Spleen (tissue), 11 donors: ENCODE measurements around the gene TMOD4. TPM values are rescaled to one million over a fixed set of nuclear protein-coding genes. Genes with fewer than 3 reads are reported as not detected.

Source experiments
- DNase-seq: peaks from one replicate; pipeline ENCODE4 v3.0.0-alpha.2; 2020
- H3K27ac ChIP-seq, 8 donors: fragments of 200-600 bp; sonication (generic) in 7 of 8; 1 replicate in 4 of 8; 2 replicates in 4 of 8; pipeline versions ENCODE4 v1.5.0 to v1.8.0; 2016 to 2021; ENCODE audit warnings: inconsistent platforms in 4 of 8, mild to moderate bottlenecking in 4 of 8, moderate library complexity in 1 of 8
- H3K27me3 ChIP-seq, 7 donors: fragments of 200-600 bp; sonication (generic) in 6 of 7; replicated peaks in 1 of 7; 1 replicate in 4 of 7; 2 replicates in 3 of 7; pipeline versions ENCODE4 v1.5.0 to v1.8.0; 2016 to 2021; ENCODE audit warnings: inconsistent platforms in 3 of 7, mild to moderate bottlenecking in 1 of 7
- H3K36me3 ChIP-seq, 6 donors: fragments of 200-600 bp; sonication (generic) in 5 of 6; 1 replicate in 4 of 6; 2 replicates in 2 of 6; pipeline versions ENCODE4 v1.5.0 to v1.8.0; 2016 to 2021; ENCODE audit warnings: inconsistent platforms in 2 of 6
- H3K4me1 ChIP-seq, 6 donors: fragments of 200-600 bp; sonication (generic) in 5 of 6; 1 replicate in 3 of 6; 2 replicates in 3 of 6; pipeline versions ENCODE4 v1.5.0 to v1.8.0; 2016 to 2021; ENCODE audit warnings: inconsistent platforms in 3 of 6
- H3K4me3 ChIP-seq, 8 donors: fragments of 200-600 bp; sonication (generic) in 7 of 8; 1 replicate in 4 of 8; 2 replicates in 4 of 8; pipeline versions ENCODE4 v1.5.0 to v1.8.0; 2016 to 2021; ENCODE audit warnings: inconsistent platforms in 4 of 8, mild to moderate bottlenecking in 4 of 8, moderate library complexity in 2 of 8
- H3K9me3 ChIP-seq, 8 donors: fragments of 200-600 bp; sonication (generic) in 7 of 8; 1 replicate in 4 of 8; 2 replicates in 4 of 8; pipeline versions ENCODE4 v1.5.0 to v1.8.0; 2016 to 2021; ENCODE audit warnings: inconsistent platforms in 4 of 8
- POLR2A ChIP-seq, 3 donors: fragments of 450-650 bp; IDR thresholded peaks; one replicate each; pipeline ENCODE4 v1.5.1; 2017; ENCODE audit warnings: antibody characterized with exemption in 3 of 3, mild to moderate bottlenecking in 1 of 3
- POLR2AphosphoS5 ChIP-seq, 3 donors: sonication (generic); formaldehyde crosslinking; IDR thresholded peaks; one replicate each; pipeline ENCODE4 v1.5.1; 2017; ENCODE audit warnings: antibody characterized with exemption in 3 of 3
- WGBS, 5 donors: extraction: QIAGEN DNeasy Blood & Tissue Kit in 3 of 5; methylation state at CpG; one replicate each; pipeline versions ENCODE4 v1.1.5 to v1.1.7; 2013 to 2018; 5-methylcytosine and 5-hydroxymethylcytosine counted together
- intact Hi-C: fragments of 100-400 bp; cut with DNase I; formaldehyde crosslinking; loops from one replicate; pipeline ENCODE4 v1.15.0; 2023; ENCODE audit warnings: low total_unique reads
- polyA plus RNA-seq, 3 donors: library from polyadenylated mRNA; stranded (reverse); fragments of 200-250 nt; gene quantifications; one replicate each; pipeline ENCODE4 v1.2.1, GENCODE V29; 2013
- total RNA-seq, 7 donors: library from RNA; depleted of rRNA in 3 of 7; stranded (reverse); fragments of >200 nt in 3 of 7; fragmentation: NEBNext Ultra II Directional in 4 of 7; extraction: Animal tissue kit (Norgen Biotek cat#: 25700) in 4 of 7; gene quantifications; one replicate each; pipeline versions ENCODE4 v1.1.0 to v1.2.1, GENCODE V29; 2016 to 2021
- TF ChIP-seq, protein P1 (sequence below), 11 experiments: fragments of 200-600 bp in 7 of 11; fragments of 450-650 bp in 4 of 11; sonication (generic) in 4 of 11; IDR thresholded peaks in 8 of 11; conservative IDR thresholded peaks in 3 of 11; 1 replicate in 7 of 11; 2 replicates in 4 of 11; pipeline versions ENCODE4 v1.4.0 to v1.8.0; 2016 to 2021; ENCODE audit warnings: antibody characterized with exemption in 11 of 11, inconsistent platforms in 4 of 11, mild to moderate bottlenecking in 1 of 11
- donor health status: healthy with polysubstance abuse.
- donor health status: DM: no; HTN: no; CAD: no; lungs with moderate emphysema.
- donor health status: DM: no; HTN: no; CAD: no.
- donor health status: Bipolar disorder and iron deficiency.
- donor health status: healthy.
- donor health status: DM: no; HTN: no; CAD: no.
- donor health status: DM: yes; HTN: yes; CAD: no.

Gene TMOD4
- total and polyA plus RNA-seq, 10 donors = 0.44 to 2.0 (median 0.76) TPM; not detected in 3

- Histone ChIP-seq H3K4me3 (no peak overlapping the region), H3K36me3 (peaks cover 0 to 48% (median 37%) of the 10 kb centered on the region in 6 donors), H3K9me3 (no peaks in the 10 kb centered on the region), H3K27me3 (no peaks in the 10 kb centered on the region), H3K4me1 (peaks cover 16 to 42% (median 28%) of the 10 kb centered on the region in 6 donors), H3K27ac (no peak overlapping the region)
- WGBS, 5 donors = 85 to 100% (median 95%) methylated on average over 1 of the region's 1 CpG
- TF ChIP-seq POLR2A (IDR thresholded peaks at IDR 0.05) = no peak
- no peak for DNase-seq
- intact Hi-C loops = no loop called here
These were observed 11.4 kb upstream of the TMOD4 start for GRCh38 chr1:151187205-151187604.

DNA sequence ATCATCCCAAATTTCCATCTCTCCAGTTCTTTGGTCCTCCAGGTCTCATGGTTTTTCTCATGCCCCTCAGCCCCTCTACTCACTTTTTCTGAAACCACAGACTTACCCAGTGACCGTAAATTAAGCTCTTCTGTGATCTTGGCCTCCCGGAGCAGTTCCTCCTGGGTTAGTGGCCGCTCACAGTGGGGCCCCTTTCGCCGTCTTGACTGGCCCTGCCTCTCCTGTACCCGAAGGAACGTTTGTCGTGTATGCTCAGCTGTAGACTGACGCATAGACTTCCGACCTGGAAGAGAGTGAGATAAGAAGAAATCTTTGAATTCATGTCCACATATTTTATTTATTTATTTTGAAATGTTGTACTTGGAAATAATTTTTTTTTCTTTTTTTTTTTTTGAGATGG is 8.4 kb upstream of the TMOD4 start:
- Histone ChIP-seq H3K9me3 (no peaks in the 10 kb centered on the region), H3K27ac (no peak overlapping the region), H3K4me1 (peaks cover 14 to 29% (median 21%) of the 10 kb centered on the region in 6 donors), H3K4me3 (no peak overlapping the region), H3K36me3 (peaks cover 4 to 78% (median 67%) of the 10 kb centered on the region in 6 donors), H3K27me3 (no peaks in the 10 kb centered on the region)
- TF ChIP-seq, protein P1, sequence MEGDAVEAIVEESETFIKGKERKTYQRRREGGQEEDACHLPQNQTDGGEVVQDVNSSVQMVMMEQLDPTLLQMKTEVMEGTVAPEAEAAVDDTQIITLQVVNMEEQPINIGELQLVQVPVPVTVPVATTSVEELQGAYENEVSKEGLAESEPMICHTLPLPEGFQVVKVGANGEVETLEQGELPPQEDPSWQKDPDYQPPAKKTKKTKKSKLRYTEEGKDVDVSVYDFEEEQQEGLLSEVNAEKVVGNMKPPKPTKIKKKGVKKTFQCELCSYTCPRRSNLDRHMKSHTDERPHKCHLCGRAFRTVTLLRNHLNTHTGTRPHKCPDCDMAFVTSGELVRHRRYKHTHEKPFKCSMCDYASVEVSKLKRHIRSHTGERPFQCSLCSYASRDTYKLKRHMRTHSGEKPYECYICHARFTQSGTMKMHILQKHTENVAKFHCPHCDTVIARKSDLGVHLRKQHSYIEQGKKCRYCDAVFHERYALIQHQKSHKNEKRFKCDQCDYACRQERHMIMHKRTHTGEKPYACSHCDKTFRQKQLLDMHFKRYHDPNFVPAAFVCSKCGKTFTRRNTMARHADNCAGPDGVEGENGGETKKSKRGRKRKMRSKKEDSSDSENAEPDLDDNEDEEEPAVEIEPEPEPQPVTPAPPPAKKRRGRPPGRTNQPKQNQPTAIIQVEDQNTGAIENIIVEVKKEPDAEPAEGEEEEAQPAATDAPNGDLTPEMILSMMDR (IDR thresholded peaks at IDR 0.05 in 8 of 11, conservative IDR thresholded peaks at IDR 0.05 in 3 of 11) = no peak
- TF ChIP-seq POLR2A (IDR thresholded peaks at IDR 0.05) (no peak), POLR2AphosphoS5 (IDR thresholded peaks at IDR 0.05) (no peak)
- WGBS, 5 donors = 95 to 97% (median 95%) methylated on average over 10 of the region's 10 CpGs
- peak; percentile 37 for DNase-seq
- intact Hi-C loops = no loop called here

GRCh38 chr1:151176514-151177045 is 799 bp upstream of the TMOD4 start:
- TF ChIP-seq, protein P1 (IDR thresholded peaks at IDR 0.05 in 8 of 11, conservative IDR thresholded peaks at IDR 0.05 in 3 of 11) = no peak
- TF ChIP-seq POLR2AphosphoS5 (IDR thresholded peaks at IDR 0.05) (no peak), POLR2A (IDR thresholded peaks at IDR 0.05) (no peak)
- H3K27ac ChIP-seq = no peak overlapping the region
- H3K9me3 ChIP-seq = no peaks in the 10 kb centered on the region
- H3K27me3 ChIP-seq = no peaks in the 10 kb centered on the region
- no peak overlapping the region for H3K4me3 ChIP-seq
- 94 to 97% (median 95%) methylated on average over 17 of the region's 17 CpGs for WGBS, 5 donors
- H3K4me1 ChIP-seq = peaks cover 0 to 6% (median 2%) of the 10 kb centered on the region in 6 donors
- intact Hi-C loops = no loop called here
- peak; percentile 52 for DNase-seq
- H3K36me3 ChIP-seq = peaks cover 4 to 100% (median 85%) of the 10 kb centered on the region in 6 donors

GRCh38 chr1:151175041-151175741 is 590 bp downstream of the TMOD4 start:
- H3K36me3 ChIP-seq = peaks cover 0 to 100% (median 79%) of the 10 kb centered on the region in 6 donors
- intact Hi-C loops = no loop called here
- H3K9me3 ChIP-seq = no peaks in the 10 kb centered on the region
- DNase-seq = peak; percentile 19
- no peaks in the 10 kb centered on the region for H3K27me3 ChIP-seq
- no peak overlapping the region for H3K4me3 ChIP-seq
- H3K4me1 ChIP-seq = peaks cover 0 to 6% (median 2%) of the 10 kb centered on the region in 6 donors
- H3K27ac ChIP-seq = peak overlapping the region in 2 of 8 donors; percentile 28 to 47
- WGBS, 5 donors = 76 to 84% (median 78%) methylated on average over 6 of the region's 6 CpGs
- TF ChIP-seq, protein P1 (IDR thresholded peaks at IDR 0.05 in 8 of 11, conservative IDR thresholded peaks at IDR 0.05 in 3 of 11) = no peak
- no peak for TF ChIP-seq POLR2AphosphoS5 (IDR thresholded peaks at IDR 0.05)
- TF ChIP-seq POLR2A (IDR thresholded peaks at IDR 0.05) = no peak
